ENCODE measurements around the gene HMGB4. TPM values are rescaled to one million over a fixed set of nuclear protein-coding genes. Genes with fewer than 3 reads are reported as not detected.

HMGB4 gene
- polyA plus RNA-seq, 2 of the 4 experiments (the other 2 are of a cell fraction): not detected

- TF ChIP-seq ZC3H11A (IDR thresholded peaks at IDR 0.05): no peak
- TF ChIP-seq HDAC2 (IDR thresholded peaks at IDR 0.05): no peak
- TF ChIP-seq NFE2L2 (conservative IDR thresholded peaks at IDR 0.05; ENCODE audit: low read length): no peak
- no peak for TF ChIP-seq BCL3 (IDR thresholded peaks at IDR 0.05)
- TF ChIP-seq JUNB (IDR thresholded peaks at IDR 0.05): no peak
Measured at GRCh38 chr1:33844166-33844565, 19.7 kb upstream of the HMGB4 start (continued).

- ATAC-seq (no peak), FAIRE-seq (no peak), DNase-seq (ENCODE audit: low read depth in 1 of 2, low spot score in 1 of 2) (no peak)
- POLR2A ChIA-PET: no interaction called here
- H3K27ac ChIP-seq: no peak overlapping the region
- whole genome bisulfite sequencing (ENCODE audit: missing lambda C conversion rate): no CpG with 5 or more reads among the region's 8 CpGs
- H3K4me2 ChIP-seq: no peak overlapping the region
- H3K4me1 ChIP-seq: no peaks in the 10 kb centered on the region
- no peak overlapping the region for H3K4me3 ChIP-seq
- CTCF ChIA-PET: no interaction called here
- no peak for TF ChIP-seq CBX8 (IDR thresholded peaks at IDR 0.05)
- no peak for TF ChIP-seq E2F6 (IDR thresholded peaks at IDR 0.05; ENCODE audit: borderline replicate concordance, low read depth)
- no peak for TF ChIP-seq HOXB5 (CRISPR knock-in tag; IDR thresholded peaks at IDR 0.05)
- no peak for TF ChIP-seq RFX5 (IDR thresholded peaks at IDR 0.05)
- TF ChIP-seq RCOR1 (IDR thresholded peaks at IDR 0.05; ENCODE audit: low read depth, low read length): no peak
- no peaks in the 10 kb centered on the region for H3K9me3 ChIP-seq
Measured at GRCh38 chr1:33846861-33847260, 17.0 kb upstream of the HMGB4 start.

- no peak overlapping the region for H3K4me3 ChIP-seq
- H3K9me3 ChIP-seq: no peaks in the 10 kb centered on the region
- ChIA-PET POLR2A (no interaction called here), CTCF (no interaction called here)
- FAIRE-seq (no peak), ATAC-seq (no peak), DNase-seq (ENCODE audit: low read depth in 1 of 2, low spot score in 1 of 2) (no peak)
- 15% methylated on average over 4 of the region's 4 CpGs for WGBS (ENCODE audit: missing lambda C conversion rate)
- no peak overlapping the region for H3K27ac ChIP-seq
- no peaks in the 10 kb centered on the region for H3K4me1 ChIP-seq
- no peak overlapping the region for H3K4me2 ChIP-seq
- no peak for TF ChIP-seq GATA3 (IDR thresholded peaks at IDR 0.05; ENCODE audit: borderline replicate concordance)
- TF ChIP-seq CEBPB (IDR thresholded peaks at IDR 0.05): no peak
- TF ChIP-seq PBX3 (IDR thresholded peaks at IDR 0.05): no peak
- no peak for TF ChIP-seq MAZ (IDR thresholded peaks at IDR 0.05; ENCODE audit: borderline replicate concordance, low read depth, low read length)
- TF ChIP-seq TP53 (CRISPR knock-in tag; IDR thresholded peaks at IDR 0.05): no peak
- no peak for TF ChIP-seq POLR2AphosphoS2 (conservative IDR thresholded peaks at IDR 0.05; ENCODE audit: low read length)
- no peak for TF ChIP-seq BHLHE40 (IDR thresholded peaks at IDR 0.05; ENCODE audit: low read depth, low read length)
- TF ChIP-seq HDAC2 (IDR thresholded peaks at IDR 0.05): no peak
- TF ChIP-seq HMGXB4 (CRISPR knock-in tag; IDR thresholded peaks at IDR 0.05; ENCODE audit: borderline replicate concordance): no peak
- TF ChIP-seq RNF2 (IDR thresholded peaks at IDR 0.05; ENCODE audit: borderline replicate concordance, low read depth): no peak
- TF ChIP-seq ZFP36 (IDR thresholded peaks at IDR 0.05; ENCODE audit: borderline replicate concordance, partially characterized antibody): no peak
- TF ChIP-seq ZNF302 (CRISPR knock-in tag; IDR thresholded peaks at IDR 0.05): no peak
- no peak for TF ChIP-seq EP300 (IDR thresholded peaks at IDR 0.05)
- TF ChIP-seq MAFK (IDR thresholded peaks at IDR 0.05; ENCODE audit: partially characterized antibody): no peak
- no peak for TF ChIP-seq REST (IDR thresholded peaks at IDR 0.05)
- no peak for TF ChIP-seq FOSB (CRISPR knock-in tag; IDR thresholded peaks at IDR 0.05)
Measured at GRCh38 chr1:33848205-33848937, 15.5 kb upstream of the HMGB4 start.

Data from A549 (cell line).